Neuronal stem cell (in vitro differentiated cells): ENCODE data around the gene AFAP1.

Experiments
- DNase-seq: peaks from one replicate; pipeline ENCODE4 v3.0.0-alpha.2; 2013; ENCODE audit warnings: low spot score
- H2AFZ ChIP-seq: one replicate; pipeline ENCODE4 v1.6.1; 2013; ENCODE audit warnings: mild to moderate bottlenecking, low read length, inconsistent platforms
- H2AK5ac ChIP-seq: 2 replicates; pipeline ENCODE4 v1.6.1; 2013; ENCODE audit warnings: low read depth, mild to moderate bottlenecking, inconsistent platforms, low read length, moderate library complexity, mixed read lengths
- H2BK120ac ChIP-seq: 2 replicates; pipeline ENCODE4 v1.6.1; 2013; ENCODE audit warnings: low read depth, mild to moderate bottlenecking, inconsistent platforms, low read length, moderate library complexity, mixed read lengths
- H2BK12ac ChIP-seq: one replicate; pipeline ENCODE4 v1.6.1; 2013; ENCODE audit warnings: low read length, inconsistent platforms
- H2BK15ac ChIP-seq: 2 replicates; pipeline ENCODE4 v1.6.1; 2013; ENCODE audit warnings: mild to moderate bottlenecking, low read length, inconsistent platforms, mixed read lengths
- H2BK5ac ChIP-seq: one replicate; pipeline ENCODE4 v1.6.1; 2013; ENCODE audit warnings: inconsistent platforms, mild to moderate bottlenecking, low read length, moderate library complexity
- H3K14ac ChIP-seq: one replicate; pipeline ENCODE4 v1.6.1; 2013; ENCODE audit warnings: low read length, inconsistent platforms
- H3K18ac ChIP-seq: 2 replicates; pipeline ENCODE4 v1.6.1; 2013; ENCODE audit warnings: low read length, inconsistent platforms
- H3K23ac ChIP-seq: 2 replicates; pipeline ENCODE4 v1.6.1; 2013; ENCODE audit warnings: low read depth, mild to moderate bottlenecking, mixed read lengths, low read length, inconsistent platforms; ENCODE audit not compliant: poor library complexity
- H3K27ac ChIP-seq: replicated peaks from 3 replicates; pipeline ENCODE4 v1.5.1; 2013; ENCODE audit warnings: low read length, inconsistent platforms
- H3K27me3 ChIP-seq, 3 experiments: 2 replicates each; pipeline ENCODE4 v1.6.1; 2013; ENCODE audit warnings: low read length in 3 of 3, mild to moderate bottlenecking in 2 of 3, inconsistent platforms in 1 of 3, low read depth in 1 of 3, mixed read lengths in 1 of 3, moderate library complexity in 1 of 3; ENCODE audit not compliant: control insufficient read depth in 3 of 3, insufficient read depth in 3 of 3
- H3K36me3 ChIP-seq, 2 donors: replicated peaks in 1 of 2; 2 replicates each; pipeline ENCODE4 v1.6.1; 2013; ENCODE audit warnings: low read length in 2 of 2; ENCODE audit not compliant: control insufficient read depth in 2 of 2, insufficient read depth in 2 of 2
- H3K4ac ChIP-seq: 2 replicates; pipeline ENCODE4 v1.6.1; 2013; ENCODE audit warnings: inconsistent platforms, mild to moderate bottlenecking, low read length, moderate library complexity
- H3K4me1 ChIP-seq, 2 donors: 1 replicate in 1 of 2; 2 replicates in 1 of 2; pipeline ENCODE4 v1.6.1; 2013; ENCODE audit warnings: low read length in 2 of 2, low read depth in 1 of 2; ENCODE audit not compliant: control insufficient read depth in 2 of 2, insufficient read depth in 1 of 2
- H3K4me2 ChIP-seq: one replicate; pipeline ENCODE4 v1.6.1; 2013; ENCODE audit warnings: mild to moderate bottlenecking, low read length, inconsistent platforms; ENCODE audit not compliant: insufficient read depth, poor library complexity, severe bottlenecking
- H3K4me3 ChIP-seq, 2 donors: 2 replicates each; pipeline ENCODE4 v1.5.1; 2013; ENCODE audit warnings: low read length in 2 of 2, mild to moderate bottlenecking in 2 of 2, inconsistent platforms in 1 of 2, moderate library complexity in 1 of 2
- H3K79me1 ChIP-seq: one replicate; pipeline ENCODE4 v1.6.1; 2013; ENCODE audit warnings: low read depth, mild to moderate bottlenecking, inconsistent platforms, low read length, moderate library complexity
- H3K9ac ChIP-seq: one replicate; pipeline ENCODE4 v1.6.1; 2013; ENCODE audit warnings: mild to moderate bottlenecking, low read depth, low read length, inconsistent platforms; ENCODE audit not compliant: poor library complexity
- H3K9me3 ChIP-seq, 2 donors: replicated peaks in 1 of 2; 2 replicates each; pipeline versions ENCODE3 to v1.6.1; 2013; ENCODE audit warnings: low read length in 2 of 2, mild to moderate bottlenecking in 2 of 2, inconsistent platforms in 1 of 2, low read depth in 1 of 2, mixed read lengths in 1 of 2, moderate library complexity in 1 of 2; ENCODE audit not compliant: control insufficient read depth in 2 of 2, insufficient read depth in 1 of 2
- H4K8ac ChIP-seq: one replicate; pipeline ENCODE4 v1.6.1; 2013; ENCODE audit warnings: low read depth, mild to moderate bottlenecking, inconsistent platforms, low read length, moderate library complexity
- H4K91ac ChIP-seq: one replicate; pipeline ENCODE4 v1.6.1; 2013; ENCODE audit warnings: low read length, low read depth, mild to moderate bottlenecking, inconsistent platforms; ENCODE audit not compliant: poor library complexity
- WGBS, 2 donors: extraction: QIAGEN DNeasy Blood & Tissue Kit; methylation state at CpG; one replicate each; pipeline ENCODE4 v1.1.7; 2013; ENCODE audit warnings: missing lambda C conversion rate in 2 of 2, mixed read lengths in 1 of 2; ENCODE audit not compliant: insufficient read length in 2 of 2, insufficient replicate concordance in 1 of 2; ENCODE audit errors: extremely low coverage in 2 of 2; 5-methylcytosine and 5-hydroxymethylcytosine counted together

The AFAP1 gene

DNA sequence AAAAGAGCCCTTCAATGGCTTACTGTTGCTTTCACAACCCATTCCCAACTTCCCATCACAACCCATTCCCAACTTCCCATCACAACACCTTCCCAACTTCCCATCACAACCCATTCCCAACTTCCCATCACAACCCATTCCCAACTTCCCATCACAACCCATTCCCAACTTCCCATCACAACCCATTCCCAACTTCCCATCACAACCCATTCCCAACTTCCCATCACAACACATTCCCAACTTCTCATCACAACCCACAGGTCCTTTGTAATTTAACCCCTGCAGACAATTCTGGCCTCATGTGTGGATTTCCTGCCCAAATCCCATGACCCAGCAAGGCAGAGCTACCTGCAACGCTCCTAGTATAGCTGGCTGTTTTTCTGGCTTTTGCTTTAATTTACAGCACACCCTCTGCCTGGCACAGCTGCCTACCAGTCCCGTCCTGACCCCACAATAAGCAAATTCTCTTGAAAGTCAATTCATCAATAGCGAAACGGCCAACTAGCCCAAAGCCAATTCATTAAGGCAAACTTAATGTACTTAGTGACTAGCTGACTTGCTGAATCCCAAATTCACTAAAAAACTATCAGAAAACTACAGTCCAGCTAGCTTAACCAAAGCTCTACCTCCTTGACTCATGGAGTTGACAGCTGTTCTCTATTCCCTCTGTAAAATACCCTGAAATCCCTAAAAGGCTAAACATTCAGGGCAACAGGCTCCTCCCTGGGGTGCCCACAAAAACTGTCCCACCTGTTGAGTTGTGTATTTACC lies 75.6 kb downstream of the AFAP1 start:
- no peak overlapping the region for H2AK5ac ChIP-seq
- H3K27me3 ChIP-seq, result no peaks in the 10 kb centered on the region
- no peak overlapping the region for H2BK120ac ChIP-seq
- no peak overlapping the region for H3K27ac ChIP-seq
- no peak overlapping the region for H3K4ac ChIP-seq
- no peak overlapping the region for H2BK12ac ChIP-seq
- H4K8ac ChIP-seq, result no peak overlapping the region
- H3K4me1 ChIP-seq, result peaks cover 10 to 19% of the 10 kb centered on the region in 2 donors
- H4K91ac ChIP-seq, result no peak overlapping the region
- H3K9me3 ChIP-seq, result no peaks in the 10 kb centered on the region
- H3K79me1 ChIP-seq, result no peaks in the 10 kb centered on the region
- H2AFZ ChIP-seq, result no peak overlapping the region
- H3K23ac ChIP-seq, result no peak overlapping the region
- no peak overlapping the region for H3K9ac ChIP-seq
- peaks cover 2 to 6% of the 10 kb centered on the region in 2 donors for H3K36me3 ChIP-seq
- no CpG with 5 or more reads among the region's 4 CpGs for WGBS, 2 donors
- DNase-seq, result no peak
- H2BK5ac ChIP-seq, result no peak overlapping the region
- no peak overlapping the region for H3K14ac ChIP-seq
- H3K18ac ChIP-seq, result no peak overlapping the region
- no peak overlapping the region for H3K4me3 ChIP-seq
- no peak overlapping the region for H2BK15ac ChIP-seq
- no peak overlapping the region for H3K4me2 ChIP-seq

DNA sequence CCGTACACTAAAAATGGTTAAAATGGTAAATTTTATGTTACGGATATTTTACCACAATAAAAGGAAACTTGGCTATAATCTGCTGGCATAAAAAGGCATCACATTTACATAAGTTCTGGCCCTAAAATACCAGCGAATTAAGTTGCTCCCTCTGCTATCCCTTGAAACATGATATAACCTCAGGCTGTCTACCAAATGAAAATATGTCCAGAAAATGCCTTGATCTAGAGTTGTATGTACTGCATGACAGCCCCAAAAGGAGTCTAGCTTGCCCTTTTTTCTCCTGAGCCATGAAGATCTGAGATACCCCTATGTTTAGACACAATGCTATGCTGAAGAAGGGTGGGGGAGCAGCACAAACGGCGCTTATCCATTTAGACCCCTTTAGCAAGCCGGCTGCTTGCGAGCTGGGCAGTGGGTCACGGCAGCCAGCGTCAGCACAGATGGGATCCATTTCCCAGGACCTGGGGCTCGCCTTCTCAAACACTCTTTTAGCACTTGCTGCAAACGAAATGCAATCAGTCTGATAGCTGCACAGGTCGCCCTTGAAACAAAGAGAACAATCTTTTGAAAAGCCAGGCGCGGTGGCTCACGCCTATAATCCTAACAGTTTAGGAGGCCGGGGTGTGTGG lies 77.0 kb downstream of the AFAP1 start:
- Histone ChIP-seq H4K8ac (no peak overlapping the region), H2BK12ac (no peak overlapping the region), H3K23ac (no peak overlapping the region), H3K9me3 (no peaks in the 10 kb centered on the region), H3K18ac (peak overlapping the region; percentile 68), H2AK5ac (no peak overlapping the region), H2BK15ac (no peak overlapping the region), H3K4me1 (peaks cover 10 to 23% of the 10 kb centered on the region in 2 donors), H4K91ac (no peak overlapping the region), H2BK5ac (no peak overlapping the region), H3K27me3 (no peaks in the 10 kb centered on the region), H3K27ac (peak overlapping the region; percentile 9), H2AFZ (no peak overlapping the region), H3K9ac (no peak overlapping the region), H3K4ac (no peak overlapping the region), H3K79me1 (no peaks in the 10 kb centered on the region), H3K36me3 (peaks cover 2 to 6% of the 10 kb centered on the region in 2 donors), H3K14ac (no peak overlapping the region), H3K4me3 (no peak overlapping the region), H2BK120ac (no peak overlapping the region), H3K4me2 (no peak overlapping the region)
- peak; percentile 14 for DNase-seq
- WGBS, 2 donors, result no CpG with 5 or more reads among the region's 16 CpGs

DNA sequence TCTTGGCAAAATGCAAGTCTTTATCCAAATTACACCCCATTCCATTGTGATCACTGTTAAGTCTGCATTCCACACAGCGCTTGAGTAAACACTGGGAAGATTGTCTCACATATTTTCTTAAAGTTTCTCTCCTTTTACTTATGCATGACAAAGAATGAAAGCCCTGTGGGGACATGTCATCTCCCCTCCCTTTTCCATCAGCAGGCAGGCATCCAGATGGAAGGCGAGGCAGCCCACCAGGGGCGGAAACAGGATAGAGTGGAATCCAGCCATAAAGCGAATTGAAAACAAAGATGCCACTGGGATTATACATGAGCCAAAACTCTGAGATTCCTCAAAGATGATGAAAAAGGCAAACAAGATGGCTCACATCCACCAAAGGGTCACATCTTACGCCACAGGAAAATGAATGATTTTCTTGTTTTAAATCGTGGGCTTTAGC lies 78.2 kb downstream of the AFAP1 start:
- no peaks in the 10 kb centered on the region for H3K27me3 ChIP-seq
- no peaks in the 10 kb centered on the region for H3K36me3 ChIP-seq
- peaks cover 10 to 25% of the 10 kb centered on the region in 2 donors for H3K4me1 ChIP-seq
- H2BK5ac ChIP-seq, result no peak overlapping the region
- H2BK12ac ChIP-seq, result no peak overlapping the region
- H3K79me1 ChIP-seq, result no peaks in the 10 kb centered on the region
- DNase-seq, result peak; percentile 17
- no peak overlapping the region for H3K18ac ChIP-seq
- H3K9ac ChIP-seq, result no peak overlapping the region
- H3K4me3 ChIP-seq, result no peak overlapping the region
- WGBS, 2 donors, result no CpG with 5 or more reads among the region's 6 CpGs
- no peaks in the 10 kb centered on the region for H3K9me3 ChIP-seq
- H3K27ac ChIP-seq, result peak overlapping the region; percentile 13
- H3K4ac ChIP-seq, result no peak overlapping the region
- H2BK120ac ChIP-seq, result no peak overlapping the region
- no peak overlapping the region for H3K4me2 ChIP-seq
- no peak overlapping the region for H3K14ac ChIP-seq
- no peak overlapping the region for H4K8ac ChIP-seq
- no peak overlapping the region for H4K91ac ChIP-seq
- no peak overlapping the region for H2BK15ac ChIP-seq
- H3K23ac ChIP-seq, result no peak overlapping the region
- no peak overlapping the region for H2AK5ac ChIP-seq
- H2AFZ ChIP-seq, result no peak overlapping the region

DNA sequence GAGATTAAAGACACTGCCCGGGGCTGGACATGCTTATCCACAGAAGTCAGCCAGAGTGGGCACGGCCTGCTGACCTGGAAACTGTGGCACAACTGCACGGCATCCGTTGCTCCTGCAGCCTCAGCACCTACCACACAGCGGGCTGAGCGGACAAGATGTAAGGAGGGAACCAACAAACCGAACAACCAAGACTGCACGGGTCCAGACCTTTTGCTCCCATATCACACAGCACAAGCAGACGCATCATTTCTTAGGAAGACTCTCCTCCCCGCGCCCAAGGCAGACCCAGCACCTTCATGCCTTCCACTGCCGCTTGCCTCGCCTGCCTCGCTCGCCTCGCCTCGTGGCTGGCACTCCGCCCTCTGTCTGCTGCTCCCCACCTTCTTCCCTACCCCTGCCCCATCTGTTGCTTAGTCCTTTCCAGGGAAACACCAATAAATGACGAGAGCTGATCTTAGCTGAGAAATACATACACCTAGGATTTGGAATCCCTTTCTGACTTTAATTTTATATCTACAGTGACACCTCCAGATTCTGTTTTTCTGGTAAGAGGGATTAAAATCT lies 79.0 kb downstream of the AFAP1 start:
- Histone ChIP-seq H2BK12ac (peak overlapping the region; percentile 95), H4K8ac (no peak overlapping the region), H3K27ac (peak overlapping the region; percentile 40), H2AFZ (no peak overlapping the region), H3K23ac (peak overlapping the region; percentile 80), H3K4me3 (peak overlapping the region in 1 of 2 donors; percentile 65), H3K4ac (no peak overlapping the region), H2BK120ac (peak overlapping the region; percentile 91), H2AK5ac (peak overlapping the region; percentile 91), H4K91ac (peak overlapping the region; percentile 68), H3K18ac (peak overlapping the region; percentile 85), H3K36me3 (no peaks in the 10 kb centered on the region), H3K9ac (no peak overlapping the region), H3K27me3 (no peaks in the 10 kb centered on the region), H3K4me2 (no peak overlapping the region), H3K4me1 (peaks cover 10 to 25% of the 10 kb centered on the region in 2 donors), H2BK5ac (no peak overlapping the region), H2BK15ac (peak overlapping the region; percentile 84), H3K9me3 (no peaks in the 10 kb centered on the region), H3K79me1 (no peaks in the 10 kb centered on the region), H3K14ac (peak overlapping the region; percentile 51)
- no peak for DNase-seq
- WGBS, 2 donors, result no CpG with 5 or more reads among the region's 19 CpGs
